ENCODE data around the gene PRKAG2. TPM values are rescaled to one million over a fixed set of nuclear protein-coding genes. Genes with fewer than 3 reads are reported as not detected.

The PRKAG2 gene
- total RNA-seq, 1 donor from 2014 or later: 17.5 TPM

GRCh38 chr7:151679881-151680612 is 196.9 kb downstream of the PRKAG2 start:
- DNase-seq (ENCODE audit: low read depth in 2 of 2): no peak

GRCh38 chr7:151679071-151679708 is 197.7 kb downstream of the PRKAG2 start:
- no peak for DNase-seq (ENCODE audit: low read depth in 2 of 2)

DNA sequence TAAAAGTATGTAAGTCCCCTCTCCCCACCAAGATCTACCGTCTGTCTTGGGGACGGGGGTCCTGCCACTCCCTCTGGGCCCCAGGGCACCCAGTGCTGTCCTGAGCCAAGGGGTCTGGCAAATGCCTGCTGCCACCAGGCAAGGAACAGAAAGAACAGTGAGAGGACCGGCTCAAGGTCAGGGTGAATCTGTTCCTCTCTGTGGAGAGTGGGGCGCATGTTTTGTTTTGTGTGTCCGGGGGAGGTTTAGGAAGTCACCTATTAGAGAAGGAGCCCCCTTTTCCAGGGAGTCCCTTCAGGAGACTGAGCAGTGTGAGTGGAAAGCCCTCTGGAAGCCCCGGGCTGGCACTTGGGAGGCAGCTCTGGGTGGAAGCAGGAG is 198.7 kb downstream of the PRKAG2 start:
- DNase-seq (ENCODE audit: low read depth in 2 of 2): no peak

- DNase-seq (ENCODE audit: low read depth in 2 of 2): no peak
Observed at GRCh38 chr7:151677581-151678226, 199.2 kb downstream of the PRKAG2 start.

DNA sequence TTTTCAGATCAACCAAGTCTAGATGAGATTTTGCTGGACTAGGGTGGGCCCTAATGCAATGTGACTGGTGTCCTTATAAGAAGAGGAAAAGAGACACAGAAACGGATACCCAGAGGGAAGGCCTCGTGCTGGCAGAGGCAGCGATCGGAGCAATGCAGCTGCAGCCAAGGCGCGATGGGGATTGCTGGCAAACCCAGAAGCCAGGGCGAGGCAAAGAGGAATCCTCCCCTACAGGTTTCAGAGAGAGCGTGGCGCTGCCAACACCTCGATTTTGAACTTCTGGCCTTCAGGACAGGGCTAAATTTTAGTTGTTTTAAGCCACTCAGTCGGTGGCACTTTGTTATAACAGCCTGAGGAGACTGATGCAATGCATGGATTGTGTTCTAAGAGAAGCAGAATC is 200.2 kb downstream of the PRKAG2 start:
- DNase-seq (ENCODE audit: low read depth in 2 of 2): no peak

DNA sequence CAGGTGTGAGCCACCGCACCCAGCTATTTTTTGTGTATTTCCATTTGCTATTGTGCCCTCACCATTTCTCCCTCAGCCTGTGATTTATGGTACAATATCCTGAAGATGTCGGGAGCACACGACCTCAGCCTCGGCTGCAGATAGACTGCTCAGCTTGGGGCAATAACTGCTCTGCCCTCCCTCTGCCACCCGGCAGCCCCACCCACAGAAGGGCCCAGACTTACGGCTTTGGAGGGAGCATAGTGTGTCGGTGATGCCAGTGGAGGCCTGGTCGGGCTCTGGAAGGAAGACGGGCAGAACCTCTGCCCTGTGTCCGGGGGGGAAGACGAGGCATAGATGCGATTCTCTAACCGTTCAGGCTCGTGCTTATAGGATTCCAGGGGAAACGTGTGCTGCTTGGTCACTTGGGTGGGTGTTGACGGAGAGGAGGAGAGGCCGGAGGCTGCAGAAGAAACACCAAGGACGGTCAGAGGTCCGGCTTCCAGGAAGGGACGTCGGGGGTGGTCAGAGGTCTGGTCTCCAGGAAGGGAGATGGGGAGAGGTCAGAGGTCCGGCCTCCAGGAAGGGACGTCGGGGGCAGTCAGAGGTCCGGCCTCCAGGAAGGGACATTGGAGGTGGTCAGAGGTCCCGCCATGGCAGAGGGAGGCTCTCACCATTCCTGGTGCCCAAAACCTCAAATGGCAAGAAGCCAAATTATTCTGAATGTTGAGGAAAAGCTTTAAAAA is 201.6 kb downstream of the PRKAG2 start:
- no peak for DNase-seq (ENCODE audit: low read depth in 2 of 2)

GRCh38 chr7:151674161-151674920 is 202.6 kb downstream of the PRKAG2 start:
- no peak for DNase-seq (ENCODE audit: low read depth in 2 of 2)

DNA sequence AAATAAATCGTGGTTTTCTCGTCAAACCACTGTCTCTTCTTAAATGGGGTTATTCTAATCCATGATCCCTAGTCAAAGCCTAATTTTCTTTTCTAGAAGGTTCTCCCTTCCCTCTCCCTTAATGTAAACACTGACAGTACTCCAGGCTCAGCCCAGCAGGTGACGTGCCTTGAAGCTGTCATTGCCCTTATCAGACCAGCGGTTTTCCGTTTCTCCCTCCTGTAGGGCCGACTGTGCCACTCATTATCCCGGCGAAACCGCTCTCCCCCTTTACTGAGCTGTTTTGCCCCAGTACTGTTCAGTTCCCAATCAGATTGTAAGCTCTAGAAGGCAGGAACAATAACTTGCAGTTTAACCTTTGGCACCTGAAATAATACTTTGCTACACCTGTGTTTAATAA is 203.7 kb downstream of the PRKAG2 start:
- DNase-seq (ENCODE audit: low read depth in 2 of 2): no peak

DNA sequence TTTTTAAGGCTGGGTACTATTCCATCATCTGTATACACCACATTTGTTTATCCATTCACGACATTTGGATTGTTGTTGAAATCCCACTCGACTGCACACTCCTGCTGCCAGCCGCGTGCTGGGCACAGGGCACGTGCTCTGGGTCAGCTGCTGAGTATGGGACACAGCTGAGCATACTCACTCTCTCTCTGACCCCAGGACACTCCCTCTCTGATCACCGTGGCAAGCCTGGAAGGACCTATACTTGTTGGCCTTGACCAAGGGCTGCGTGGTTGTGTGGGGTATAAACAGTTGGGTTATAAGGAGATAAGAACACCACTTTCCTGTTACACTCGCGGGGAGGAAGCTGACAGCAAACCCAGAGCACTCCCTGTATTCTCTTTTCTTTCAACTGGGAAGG is 204.2 kb downstream of the PRKAG2 start:
- peak in 1 of 2 donors; percentile 34 for DNase-seq (ENCODE audit: low read depth in 2 of 2)

DNA sequence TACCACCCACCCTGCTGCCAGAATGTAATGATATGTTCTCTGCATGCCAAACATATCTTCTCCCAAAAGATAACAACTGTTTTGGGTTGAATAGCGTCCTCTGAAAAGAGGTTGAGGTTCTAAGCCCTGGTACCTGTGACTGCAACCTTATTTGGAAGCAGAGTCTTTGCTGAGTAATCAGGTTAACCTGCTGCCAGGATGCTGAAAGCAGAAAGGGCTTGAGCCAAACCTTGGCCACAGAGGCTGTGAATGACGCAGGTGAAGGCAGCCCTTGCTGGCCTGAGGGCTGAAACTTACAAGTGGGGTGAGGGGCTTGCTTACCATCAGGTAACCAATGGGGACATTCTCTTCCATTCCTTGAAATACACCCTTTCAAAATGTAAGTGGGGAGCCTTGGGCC is 205.4 kb downstream of the PRKAG2 start:
- DNase-seq (ENCODE audit: low read depth in 2 of 2): no peak

GRCh38 chr7:151669762-151670161 is 207.2 kb downstream of the PRKAG2 start:
- no peak for DNase-seq (ENCODE audit: low read depth in 2 of 2)

- no peak for DNase-seq (ENCODE audit: low read depth in 2 of 2)
Observed at GRCh38 chr7:151666886-151667285, 210.0 kb downstream of the PRKAG2 start.

GRCh38 chr7:151665368-151665767 is 211.5 kb downstream of the PRKAG2 start:
- DNase-seq (ENCODE audit: low read depth in 2 of 2): peak in 1 of 2 donors; percentile 46

- no peak for DNase-seq (ENCODE audit: low read depth in 2 of 2)
Observed at GRCh38 chr7:151664268-151664667, 212.6 kb downstream of the PRKAG2 start.

- DNase-seq (ENCODE audit: low read depth in 2 of 2): no peak
Observed at GRCh38 chr7:151663382-151664100, 213.4 kb downstream of the PRKAG2 start.

DNA sequence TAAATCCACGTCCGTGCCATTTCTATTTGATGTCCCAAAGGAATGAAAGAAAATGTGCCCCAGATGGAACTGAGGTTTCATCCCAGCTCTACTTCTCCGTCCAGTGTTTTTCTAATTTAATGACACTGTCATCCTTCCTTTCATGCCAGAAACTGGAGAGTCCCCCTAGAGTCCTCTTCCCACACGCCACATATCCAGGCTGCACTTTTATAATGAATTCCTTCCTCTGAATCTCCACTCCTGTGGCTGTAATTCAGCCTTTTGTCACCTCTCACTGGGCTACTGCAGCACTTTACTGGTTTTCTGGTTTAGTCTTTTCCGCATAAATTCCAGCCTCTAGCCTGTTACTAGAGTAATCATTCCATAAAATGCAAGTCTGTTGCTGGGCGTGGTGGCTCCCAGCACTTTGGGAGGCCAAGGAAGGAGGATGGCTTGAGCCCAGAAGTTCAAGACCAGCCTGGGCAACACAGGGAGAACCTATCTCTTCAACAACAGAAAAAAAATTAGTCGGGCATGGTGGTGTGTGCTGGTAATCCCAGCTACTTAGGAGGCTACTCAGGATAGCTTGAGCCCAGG is 214.6 kb downstream of the PRKAG2 start:
- DNase-seq (ENCODE audit: low read depth in 2 of 2): no peak

DNA sequence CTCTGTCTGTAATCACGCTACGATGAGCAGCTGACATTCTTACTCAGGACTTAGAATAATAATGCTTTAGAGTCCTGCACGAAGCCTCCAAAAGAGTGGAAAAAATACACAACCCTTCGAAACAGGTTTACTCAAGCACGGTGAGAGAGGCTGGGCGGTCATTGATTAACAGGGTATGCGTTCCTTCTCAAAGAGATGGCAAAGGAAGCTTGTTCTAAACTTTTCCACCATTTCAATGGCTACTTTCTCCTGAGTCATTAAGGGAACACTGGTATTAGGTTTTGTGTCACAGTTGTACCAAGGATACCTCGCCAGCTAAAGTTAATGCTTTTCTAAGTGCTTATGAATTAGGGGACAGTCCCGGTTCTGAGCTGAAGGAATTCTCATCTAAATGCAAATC is 215.3 kb downstream of the PRKAG2 start:
- no peak for DNase-seq (ENCODE audit: low read depth in 2 of 2)

GRCh38 chr7:151660141-151660540 is 216.8 kb downstream of the PRKAG2 start:
- no peak for DNase-seq (ENCODE audit: low read depth in 2 of 2)

GRCh38 chr7:151659219-151659618 is 217.7 kb downstream of the PRKAG2 start:
- no peak for DNase-seq (ENCODE audit: low read depth in 2 of 2)

DNA sequence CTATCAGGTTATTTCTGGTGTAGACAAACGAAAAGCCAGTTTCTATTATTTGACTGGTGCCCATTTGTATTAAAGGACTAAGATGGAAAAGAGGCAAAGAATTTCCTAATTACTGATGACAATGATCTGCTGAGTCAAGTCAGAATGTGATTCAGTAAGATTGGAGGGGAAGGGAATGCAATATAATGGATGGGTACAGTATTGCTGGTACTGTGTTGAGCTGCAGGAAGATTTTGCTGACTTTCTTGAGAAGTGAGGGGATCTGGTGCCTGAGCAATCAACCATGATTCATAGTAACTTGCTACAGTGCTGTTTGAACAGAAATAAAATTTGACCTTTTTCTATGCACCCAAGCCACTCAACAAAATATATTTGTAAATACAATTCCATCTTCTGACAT is 218.1 kb downstream of the PRKAG2 start:
- DNase-seq (ENCODE audit: low read depth in 2 of 2): no peak
